HepG2 (cell line): ENCODE data around the gene FRMD4B. TPM values are rescaled to one million over a fixed set of nuclear protein-coding genes. Genes with fewer than 3 reads are reported as not detected.

Experiments
- HMGA1 ChIP-seq: sonication (generic); formaldehyde crosslinking; conservative IDR thresholded peaks from 2 replicates; pipeline ENCODE4 v1.4.0; 2020; ENCODE audit warnings: missing genetic modification reagents
- NR2F1 ChIP-seq, 2 experiments: fragments of 450-650 bp in 1 of 2; formaldehyde crosslinking in 1 of 2; IDR thresholded peaks; 2 replicates each; pipeline versions ENCODE4 v1.5.0 to v1.6.1; 2016 to 2020; ENCODE audit warnings: mild to moderate bottlenecking in 1 of 2, missing compliant biosample characterization in 1 of 2, missing genetic modification reagents in 1 of 2, moderate library complexity in 1 of 2
- ZEB1 ChIP-seq: IDR thresholded peaks from 2 replicates; pipeline ENCODE4 v1.6.1; 2012; ENCODE audit warnings: mild to moderate bottlenecking, low read depth, inconsistent platforms; ENCODE audit not compliant: insufficient replicate concordance
- ZNF570 ChIP-seq: sonication (generic); formaldehyde crosslinking; IDR thresholded peaks from 2 replicates; pipeline ENCODE4 v1.4.0; 2020; ENCODE audit warnings: mild to moderate bottlenecking, missing genetic modification reagents, borderline replicate concordance
- ZNF674 ChIP-seq: sonication (generic); formaldehyde crosslinking; IDR thresholded peaks from 2 replicates; pipeline ENCODE4 v1.5.0; 2020; ENCODE audit warnings: low read depth, mild to moderate bottlenecking, missing genetic modification reagents
- ZNF7 ChIP-seq: IDR thresholded peaks from 2 replicates; pipeline ENCODE4 v1.6.1; 2016; ENCODE audit warnings: missing biosample characterization, missing genetic modification reagents
- ZNF724P ChIP-seq: sonication (generic); formaldehyde crosslinking; IDR thresholded peaks from 2 replicates; pipeline ENCODE4 v1.8.0; 2022; ENCODE audit warnings: missing genetic modification reagents, borderline replicate concordance
- polyA plus RNA-seq, 8 experiments: library from polyadenylated mRNA; depleted of rRNA in 3 of 8; stranded (reverse) in 7 of 8; unstranded in 1 of 8; fragments of >200 nt; fragmentation: Illumina TruSeq in 4 of 8; extraction: Trizol in 4 of 8; gene quantifications; 2 replicates each; pipeline versions ENCODE4 v1.2.1 to v1.2.3, GENCODE V29; 2011 to 2016; ENCODE audit warnings: low read depth in 4 of 8, missing spikeins in 1 of 8, mixed read lengths in 1 of 8; ENCODE audit not compliant: insufficient read depth in 1 of 8
- total RNA-seq, 5 experiments: library from RNA; depleted of rRNA; stranded (reverse); fragments of >200 nt; fragmentation: Illumina TruSeq; extraction: Trizol; gene quantifications; 2 replicates each; pipeline ENCODE4 v1.2.3, GENCODE V29; 2016; ENCODE audit warnings: low read depth in 1 of 5
- TF ChIP-seq, protein P1 (sequence below): sonication (generic); formaldehyde crosslinking; IDR thresholded peaks from 2 replicates; pipeline ENCODE4 v1.4.0; 2020; ENCODE audit warnings: missing genetic modification reagents, borderline replicate concordance
- TF ChIP-seq, protein P2 (sequence below): sonication (generic); formaldehyde crosslinking; IDR thresholded peaks from 2 replicates; pipeline ENCODE4 v1.4.0; 2020; ENCODE audit warnings: missing genetic modification reagents
- TF ChIP-seq, protein P3 (sequence below): IDR thresholded peaks from 2 replicates; pipeline ENCODE4 v1.6.1; 2016; ENCODE audit warnings: low read depth
- TF ChIP-seq, protein P4 (sequence below), 2 experiments: fragments of 450-650 bp in 1 of 2; sonication (generic) in 1 of 2; formaldehyde crosslinking; IDR thresholded peaks; 2 replicates each; pipeline versions ENCODE4 v1.5.0 to v1.8.0; 2020 to 2022; ENCODE audit warnings: mild to moderate bottlenecking in 1 of 2, missing genetic modification reagents in 1 of 2

Gene FRMD4B
- total and polyA plus RNA-seq, 2 of the 13 experiments (the other 11 are each of a cell fraction or from before 2014, with no cell fraction given), result 3.0 to 3.3 TPM

DNA sequence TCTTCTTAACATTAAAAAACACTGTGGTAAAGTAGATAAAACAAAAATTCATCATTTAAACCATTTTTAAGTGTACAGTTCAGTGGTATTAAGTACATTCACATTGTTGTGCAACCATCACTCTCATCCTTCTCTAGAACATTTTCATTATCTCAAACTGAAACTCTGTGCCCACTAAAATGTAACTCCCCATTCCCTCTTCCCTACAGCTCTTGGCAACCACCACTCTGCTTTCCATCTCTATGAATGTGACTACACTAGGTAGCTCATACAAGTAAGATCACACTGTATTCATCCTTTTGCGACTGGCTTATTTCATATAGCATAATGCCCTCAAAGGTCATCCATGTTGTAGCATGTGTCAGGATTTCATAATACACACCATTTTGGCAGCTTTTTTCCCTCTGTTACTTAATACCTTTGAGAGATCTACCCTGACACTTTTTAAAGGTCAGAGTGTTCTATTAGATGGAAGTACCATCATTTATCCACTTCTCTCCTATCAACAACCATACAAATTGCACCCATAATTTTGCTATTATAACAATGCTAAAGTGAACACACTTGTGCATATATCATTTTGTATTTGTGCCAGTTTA, 42.9 kb upstream of the FRMD4B start (continued):
- no peak for TF ChIP-seq NR2F1 (CRISPR knock-in tag; IDR thresholded peaks at IDR 0.05)
- TF ChIP-seq, protein P1, sequence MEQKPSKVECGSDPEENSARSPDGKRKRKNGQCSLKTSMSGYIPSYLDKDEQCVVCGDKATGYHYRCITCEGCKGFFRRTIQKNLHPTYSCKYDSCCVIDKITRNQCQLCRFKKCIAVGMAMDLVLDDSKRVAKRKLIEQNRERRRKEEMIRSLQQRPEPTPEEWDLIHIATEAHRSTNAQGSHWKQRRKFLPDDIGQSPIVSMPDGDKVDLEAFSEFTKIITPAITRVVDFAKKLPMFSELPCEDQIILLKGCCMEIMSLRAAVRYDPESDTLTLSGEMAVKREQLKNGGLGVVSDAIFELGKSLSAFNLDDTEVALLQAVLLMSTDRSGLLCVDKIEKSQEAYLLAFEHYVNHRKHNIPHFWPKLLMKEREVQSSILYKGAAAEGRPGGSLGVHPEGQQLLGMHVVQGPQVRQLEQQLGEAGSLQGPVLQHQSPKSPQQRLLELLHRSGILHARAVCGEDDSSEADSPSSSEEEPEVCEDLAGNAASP (CRISPR knock-in tag), result no peak
- no peak for TF ChIP-seq ZNF7 (CRISPR knock-in tag)
- TF ChIP-seq ZNF674 (CRISPR knock-in tag), result no peak
- TF ChIP-seq HMGA1 (CRISPR knock-in tag), result no peak
- TF ChIP-seq, protein P2, sequence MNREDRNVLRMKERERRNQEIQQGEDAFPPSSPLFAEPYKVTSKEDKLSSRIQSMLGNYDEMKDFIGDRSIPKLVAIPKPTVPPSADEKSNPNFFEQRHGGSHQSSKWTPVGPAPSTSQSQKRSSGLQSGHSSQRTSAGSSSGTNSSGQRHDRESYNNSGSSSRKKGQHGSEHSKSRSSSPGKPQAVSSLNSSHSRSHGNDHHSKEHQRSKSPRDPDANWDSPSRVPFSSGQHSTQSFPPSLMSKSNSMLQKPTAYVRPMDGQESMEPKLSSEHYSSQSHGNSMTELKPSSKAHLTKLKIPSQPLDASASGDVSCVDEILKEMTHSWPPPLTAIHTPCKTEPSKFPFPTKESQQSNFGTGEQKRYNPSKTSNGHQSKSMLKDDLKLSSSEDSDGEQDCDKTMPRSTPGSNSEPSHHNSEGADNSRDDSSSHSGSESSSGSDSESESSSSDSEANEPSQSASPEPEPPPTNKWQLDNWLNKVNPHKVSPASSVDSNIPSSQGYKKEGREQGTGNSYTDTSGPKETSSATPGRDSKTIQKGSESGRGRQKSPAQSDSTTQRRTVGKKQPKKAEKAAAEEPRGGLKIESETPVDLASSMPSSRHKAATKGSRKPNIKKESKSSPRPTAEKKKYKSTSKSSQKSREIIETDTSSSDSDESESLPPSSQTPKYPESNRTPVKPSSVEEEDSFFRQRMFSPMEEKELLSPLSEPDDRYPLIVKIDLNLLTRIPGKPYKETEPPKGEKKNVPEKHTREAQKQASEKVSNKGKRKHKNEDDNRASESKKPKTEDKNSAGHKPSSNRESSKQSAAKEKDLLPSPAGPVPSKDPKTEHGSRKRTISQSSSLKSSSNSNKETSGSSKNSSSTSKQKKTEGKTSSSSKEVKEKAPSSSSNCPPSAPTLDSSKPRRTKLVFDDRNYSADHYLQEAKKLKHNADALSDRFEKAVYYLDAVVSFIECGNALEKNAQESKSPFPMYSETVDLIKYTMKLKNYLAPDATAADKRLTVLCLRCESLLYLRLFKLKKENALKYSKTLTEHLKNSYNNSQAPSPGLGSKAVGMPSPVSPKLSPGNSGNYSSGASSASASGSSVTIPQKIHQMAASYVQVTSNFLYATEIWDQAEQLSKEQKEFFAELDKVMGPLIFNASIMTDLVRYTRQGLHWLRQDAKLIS (CRISPR knock-in tag), result no peak
- TF ChIP-seq, protein P3, sequence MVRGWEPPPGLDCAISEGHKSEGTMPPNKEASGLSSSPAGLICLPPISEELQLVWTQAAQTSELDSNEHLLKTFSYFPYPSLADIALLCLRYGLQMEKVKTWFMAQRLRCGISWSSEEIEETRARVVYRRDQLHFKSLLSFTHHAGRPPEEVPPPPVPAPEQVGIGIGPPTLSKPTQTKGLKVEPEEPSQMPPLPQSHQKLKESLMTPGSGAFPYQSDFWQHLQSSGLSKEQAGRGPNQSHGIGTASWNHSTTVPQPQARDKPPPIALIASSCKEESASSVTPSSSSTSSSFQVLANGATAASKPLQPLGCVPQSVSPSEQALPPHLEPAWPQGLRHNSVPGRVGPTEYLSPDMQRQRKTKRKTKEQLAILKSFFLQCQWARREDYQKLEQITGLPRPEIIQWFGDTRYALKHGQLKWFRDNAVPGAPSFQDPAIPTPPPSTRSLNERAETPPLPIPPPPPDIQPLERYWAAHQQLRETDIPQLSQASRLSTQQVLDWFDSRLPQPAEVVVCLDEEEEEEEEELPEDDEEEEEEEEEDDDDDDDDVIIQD (CRISPR knock-in tag), result no peak
- TF ChIP-seq ZEB1, result no peak
- TF ChIP-seq ZNF570 (CRISPR knock-in tag), result no peak
- TF ChIP-seq, protein P4, sequence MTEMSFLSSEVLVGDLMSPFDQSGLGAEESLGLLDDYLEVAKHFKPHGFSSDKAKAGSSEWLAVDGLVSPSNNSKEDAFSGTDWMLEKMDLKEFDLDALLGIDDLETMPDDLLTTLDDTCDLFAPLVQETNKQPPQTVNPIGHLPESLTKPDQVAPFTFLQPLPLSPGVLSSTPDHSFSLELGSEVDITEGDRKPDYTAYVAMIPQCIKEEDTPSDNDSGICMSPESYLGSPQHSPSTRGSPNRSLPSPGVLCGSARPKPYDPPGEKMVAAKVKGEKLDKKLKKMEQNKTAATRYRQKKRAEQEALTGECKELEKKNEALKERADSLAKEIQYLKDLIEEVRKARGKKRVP (CRISPR knock-in tag; IDR thresholded peaks at IDR 0.05), result no peak
- TF ChIP-seq ZNF724P, result no peak
